ENCODE measurements around the gene LDHAL6A.
"Not testable (repeated sequence)": the region's sequence is repeated elsewhere in the genome, so short reads cannot be mapped to it uniquely, and the experiment has no call there.

Gene LDHAL6A

GRCh38 chr11:18455686-18456372 lies at the start of gene LDHAL6A:
Gene LDHAL6A, plus strand, starts transcription at chr11:18455856. Its CDS starts 825 bp downstream, at chr11:18456681.
- DNase-seq (ENCODE audit: low read depth): no peak

DNA sequence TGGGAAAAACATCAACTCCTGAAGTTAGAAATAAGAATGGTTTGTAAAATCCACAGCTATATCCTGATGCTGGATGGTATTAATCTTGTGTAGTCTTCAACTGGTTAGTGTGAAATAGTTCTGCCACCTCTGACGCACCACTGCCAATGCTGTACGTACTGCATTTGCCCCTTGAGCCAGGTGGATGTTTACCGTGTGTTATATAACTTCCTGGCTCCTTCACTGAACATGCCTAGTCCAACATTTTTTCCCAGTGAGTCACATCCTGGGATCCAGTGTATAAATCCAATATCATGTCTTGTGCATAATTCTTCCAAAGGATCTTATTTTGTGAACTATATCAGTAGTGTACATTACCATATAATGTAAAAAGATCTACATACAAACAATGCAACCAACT lies 48.3 kb upstream of the LDHAL6A start:
- not testable (repeated sequence) for DNase-seq (ENCODE audit: low read depth)

- no peak for DNase-seq (ENCODE audit: low read depth)
Observed at GRCh38 chr11:18408558-18409291, 46.9 kb upstream of the LDHAL6A start.

DNA sequence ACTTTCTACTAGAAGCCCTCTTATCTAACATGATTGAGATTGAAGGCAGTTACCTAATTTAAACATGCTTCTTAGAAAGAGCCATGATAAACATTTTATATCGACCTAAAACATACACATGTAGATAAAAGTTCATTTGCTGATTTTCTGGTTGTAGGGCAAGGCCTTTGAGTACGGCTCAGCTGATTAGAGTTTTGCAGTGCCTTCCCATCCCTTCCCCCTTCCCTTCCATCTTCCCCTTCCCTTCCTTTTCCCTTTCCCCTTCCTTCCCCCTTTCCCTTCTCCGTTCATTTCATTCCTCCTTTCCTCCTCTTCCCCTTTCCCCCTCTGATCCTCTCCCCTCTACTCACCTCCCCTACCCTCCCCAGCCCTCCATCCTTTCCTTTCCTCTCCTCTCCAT lies 39.2 kb upstream of the LDHAL6A start:
- no peak for DNase-seq (ENCODE audit: low read depth)

GRCh38 chr11:18419040-18419439 lies 36.6 kb upstream of the LDHAL6A start:
- no peak for DNase-seq (ENCODE audit: low read depth)

GRCh38 chr11:18420067-18420466 lies 35.6 kb upstream of the LDHAL6A start:
- DNase-seq (ENCODE audit: low read depth): no peak

GRCh38 chr11:18427240-18427639 lies 28.4 kb upstream of the LDHAL6A start:
- no peak for DNase-seq (ENCODE audit: low read depth)

GRCh38 chr11:18429332-18429731 lies 26.3 kb upstream of the LDHAL6A start:
- DNase-seq (ENCODE audit: low read depth): no peak

DNA sequence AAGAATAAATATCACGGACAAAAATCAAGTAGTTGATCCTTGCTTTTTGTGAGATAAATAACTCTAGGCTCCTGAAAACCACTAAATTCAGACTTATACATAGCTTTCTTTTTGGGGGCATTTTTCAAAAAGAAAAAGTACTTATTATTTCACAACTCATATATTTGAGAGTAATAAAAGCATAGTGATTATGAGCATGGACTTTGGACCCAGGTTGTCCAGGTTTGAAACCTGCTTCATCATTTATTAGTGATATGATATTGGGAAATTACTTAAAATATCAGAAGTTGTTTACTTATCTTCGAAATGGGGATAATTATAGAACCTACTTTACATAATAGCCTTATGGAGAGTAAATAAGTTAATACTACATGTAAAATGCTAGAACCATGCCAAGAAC lies 17.0 kb upstream of the LDHAL6A start:
- no peak for DNase-seq (ENCODE audit: low read depth)

DNA sequence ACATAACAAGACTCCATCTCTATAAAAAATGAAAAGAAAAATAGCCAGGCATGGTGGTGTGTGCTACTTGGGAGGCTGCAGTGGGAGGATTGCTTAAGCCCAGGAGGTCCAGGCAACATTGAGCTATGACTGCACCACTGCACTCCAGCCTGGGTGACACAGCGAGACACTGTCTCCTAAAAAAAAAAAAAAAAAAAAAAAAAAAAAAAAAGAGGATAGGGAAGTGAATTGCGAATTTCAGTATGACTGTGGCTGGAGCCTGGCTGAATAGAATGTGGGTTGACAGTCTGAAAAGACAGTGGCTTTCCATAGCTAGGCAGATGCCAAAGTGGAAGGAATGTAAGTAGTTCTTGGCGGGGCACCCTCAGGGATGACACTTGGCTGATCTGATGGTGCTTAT lies 6.4 kb upstream of the LDHAL6A start:
- DNase-seq (ENCODE audit: low read depth): no peak

DNA sequence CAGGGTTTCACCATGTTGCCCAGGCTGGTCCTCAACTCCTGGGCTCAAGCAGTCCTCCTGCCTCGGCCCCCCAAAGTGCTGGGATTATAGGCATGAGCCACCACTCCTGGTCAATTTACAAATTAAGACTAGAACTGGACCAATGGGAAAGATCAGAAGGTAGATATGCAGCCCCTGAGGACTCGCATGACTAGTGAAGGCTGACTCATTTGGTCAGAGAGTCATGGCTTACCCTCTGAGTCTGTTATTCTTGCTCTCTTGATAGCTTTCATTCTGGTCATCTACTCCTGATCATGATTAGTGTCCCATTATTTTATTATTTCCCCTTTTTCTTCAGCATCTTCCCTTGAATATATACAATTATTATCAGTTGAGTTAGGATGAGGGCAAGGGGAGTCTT lies 2.7 kb upstream of the LDHAL6A start:
- DNase-seq (ENCODE audit: low read depth): no peak

DNA sequence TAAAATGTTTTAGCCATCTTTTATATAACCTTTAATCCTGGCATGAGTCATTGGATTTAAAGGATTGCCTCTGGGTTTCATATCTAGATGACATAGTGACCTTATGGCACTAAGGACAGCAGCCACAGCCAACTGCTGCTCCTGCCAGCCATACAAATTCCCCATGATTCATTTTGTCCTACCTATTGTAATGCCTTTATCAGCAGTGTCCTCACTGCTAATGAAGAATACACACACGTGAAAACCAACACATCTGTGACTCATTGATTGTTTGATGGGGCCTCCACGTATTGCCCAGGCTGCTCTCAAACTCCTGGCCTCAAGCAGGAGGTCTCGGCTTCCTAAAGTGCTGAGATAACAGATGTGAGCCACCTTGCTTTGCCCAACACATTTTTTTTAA lies 1.8 kb downstream of the LDHAL6A start:
- DNase-seq (ENCODE audit: low read depth): no peak

- DNase-seq (ENCODE audit: low read depth): no peak
Observed at GRCh38 chr11:18459634-18460033, 4.0 kb downstream of the LDHAL6A start.

GRCh38 chr11:18461909-18462308 lies 6.3 kb downstream of the LDHAL6A start:
- DNase-seq (ENCODE audit: low read depth): no peak

DNA sequence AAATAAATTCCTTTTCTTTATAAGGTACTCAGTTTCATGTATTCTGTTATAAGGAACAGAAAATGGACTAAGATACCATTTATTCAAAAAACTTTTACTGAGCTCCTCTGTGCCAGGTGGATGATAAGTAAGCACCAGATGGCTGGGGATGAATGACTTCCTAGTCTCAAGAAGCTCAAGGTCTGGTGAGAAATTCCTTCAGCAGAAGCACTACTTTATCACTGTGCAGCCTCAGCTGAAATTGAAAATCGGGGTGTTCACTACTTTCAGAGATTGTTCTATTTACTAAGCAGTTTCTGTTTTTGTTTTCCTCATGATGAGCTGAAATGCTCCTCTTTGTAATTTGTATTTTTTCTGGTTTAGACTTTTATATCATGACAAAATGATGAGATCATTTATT lies 7.8 kb downstream of the LDHAL6A start:
- DNase-seq (ENCODE audit: low read depth): no peak

- no peak for DNase-seq (ENCODE audit: low read depth)
Observed at GRCh38 chr11:18466402-18466801, 10.7 kb downstream of the LDHAL6A start.

GRCh38 chr11:18468059-18468458 lies 12.4 kb downstream of the LDHAL6A start:
- DNase-seq (ENCODE audit: low read depth): no peak

- DNase-seq (ENCODE audit: low read depth): no peak
Observed at GRCh38 chr11:18468961-18469360, 13.3 kb downstream of the LDHAL6A start.

DNA sequence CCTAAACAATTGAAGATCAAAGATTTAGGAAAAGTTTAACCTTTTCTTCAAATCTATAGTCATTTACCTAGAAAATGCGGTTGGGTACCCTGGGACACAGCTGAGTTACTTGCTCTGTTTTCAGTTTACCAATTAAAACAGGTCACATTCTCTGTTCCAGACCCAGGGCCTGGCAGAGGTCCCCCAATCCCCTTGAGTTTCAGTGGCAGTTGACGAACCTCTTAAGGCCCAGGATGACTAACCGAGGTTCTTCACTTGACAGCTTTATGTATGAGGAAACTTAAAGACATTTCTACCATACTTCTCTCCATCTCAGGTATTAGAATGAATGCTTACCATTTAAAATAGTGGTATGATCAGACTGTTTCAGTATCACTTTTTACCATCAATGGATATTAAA lies 16.3 kb downstream of the LDHAL6A start:
- DNase-seq (ENCODE audit: low read depth): no peak

GRCh38 chr11:18472587-18472986 lies 16.9 kb downstream of the LDHAL6A start:
- no peak for DNase-seq (ENCODE audit: low read depth)

GRCh38 chr11:18479063-18479462 lies 23.4 kb downstream of the LDHAL6A start:
- DNase-seq (ENCODE audit: low read depth): no peak

GRCh38 chr11:18485913-18486528 lies 30.4 kb downstream of the LDHAL6A start:
- DNase-seq (ENCODE audit: low read depth): no peak

DNA sequence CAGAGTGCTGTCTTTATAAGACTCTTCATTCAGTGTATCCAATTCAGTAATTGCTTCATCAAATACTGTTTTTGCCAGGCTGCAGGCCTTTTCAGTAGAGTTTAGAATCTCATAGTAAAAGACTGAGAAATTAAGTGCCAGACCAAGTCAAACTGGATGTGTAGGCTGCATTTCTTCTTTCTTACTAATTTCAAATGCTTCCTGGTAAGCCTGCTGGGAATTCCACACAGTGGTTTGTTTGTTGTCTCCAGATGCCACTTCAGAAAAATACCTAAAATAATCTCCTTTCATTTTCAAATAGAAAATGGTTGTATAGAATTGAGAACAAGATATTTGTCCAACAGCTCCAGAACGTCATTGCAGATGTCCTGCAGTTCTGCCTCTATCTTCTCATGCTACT lies 34.7 kb downstream of the LDHAL6A start:
- DNase-seq (ENCODE audit: low read depth): no peak
